HG02759 (cell line): ENCODE data around the gene TMEM138.
A peak's percentile ranks its signal among the peaks of the same experiment; 100 is the strongest.

ENCODE experiments used
- ATAC-seq: cut with Tn5 transposase; IDR thresholded peaks from one replicate; pipeline ENCODE4 v1.9.1; 2021; ENCODE audit warnings: mild to moderate bottlenecking, moderate library complexity; ENCODE audit not compliant: unreplicated experiment

TMEM138 gene

DNA sequence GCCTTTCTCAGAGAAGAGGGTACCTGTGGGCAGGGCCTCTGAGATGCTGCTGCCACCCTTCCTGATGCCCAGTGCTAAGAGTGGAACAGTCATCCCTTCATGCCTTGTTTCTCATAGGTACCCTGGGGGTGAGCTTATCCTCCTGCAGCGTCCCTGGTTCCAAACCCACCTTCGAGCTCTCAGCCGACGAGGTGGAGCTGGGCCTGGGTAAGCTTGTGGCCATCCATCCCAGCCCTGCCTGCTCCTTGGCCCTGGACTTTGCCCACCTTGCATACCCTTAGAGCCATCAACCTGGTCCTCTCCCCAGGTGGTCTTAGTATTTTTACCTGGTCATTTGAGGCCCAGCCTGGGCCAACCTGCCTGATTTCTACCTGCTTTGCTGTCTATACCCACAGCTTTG, 20.5 kb upstream of the TMEM138 start:
- no peak for ATAC-seq

DNA sequence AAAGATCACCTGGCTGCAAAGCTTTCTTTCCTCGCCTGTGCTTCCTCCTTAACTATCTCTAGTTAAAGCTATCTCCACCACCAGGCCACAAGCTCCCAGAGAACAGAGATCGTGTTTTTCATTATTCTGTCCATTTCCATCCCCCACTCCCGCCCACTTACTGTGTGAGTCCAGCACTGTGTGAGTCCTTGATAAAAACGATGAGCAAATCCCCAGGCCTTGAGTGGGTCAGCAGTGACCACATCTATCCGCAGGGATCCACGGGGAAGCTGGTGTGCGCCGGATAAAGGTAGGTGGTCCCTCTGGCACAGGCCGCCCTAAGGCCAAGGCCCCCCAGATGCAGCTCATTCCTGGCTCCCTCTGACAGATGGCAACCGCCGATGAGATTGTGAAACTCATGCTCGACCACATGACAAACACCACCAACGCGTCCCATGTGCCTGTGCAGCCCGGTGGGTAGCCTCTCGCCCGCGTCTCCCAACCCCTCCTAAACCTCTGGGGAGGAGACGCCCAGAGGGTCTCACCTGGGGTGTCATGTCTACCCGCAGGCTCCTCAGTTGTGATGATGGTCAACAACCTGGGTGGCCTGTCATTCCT, 19.9 kb upstream of the TMEM138 start:
- no peak for ATAC-seq

DNA sequence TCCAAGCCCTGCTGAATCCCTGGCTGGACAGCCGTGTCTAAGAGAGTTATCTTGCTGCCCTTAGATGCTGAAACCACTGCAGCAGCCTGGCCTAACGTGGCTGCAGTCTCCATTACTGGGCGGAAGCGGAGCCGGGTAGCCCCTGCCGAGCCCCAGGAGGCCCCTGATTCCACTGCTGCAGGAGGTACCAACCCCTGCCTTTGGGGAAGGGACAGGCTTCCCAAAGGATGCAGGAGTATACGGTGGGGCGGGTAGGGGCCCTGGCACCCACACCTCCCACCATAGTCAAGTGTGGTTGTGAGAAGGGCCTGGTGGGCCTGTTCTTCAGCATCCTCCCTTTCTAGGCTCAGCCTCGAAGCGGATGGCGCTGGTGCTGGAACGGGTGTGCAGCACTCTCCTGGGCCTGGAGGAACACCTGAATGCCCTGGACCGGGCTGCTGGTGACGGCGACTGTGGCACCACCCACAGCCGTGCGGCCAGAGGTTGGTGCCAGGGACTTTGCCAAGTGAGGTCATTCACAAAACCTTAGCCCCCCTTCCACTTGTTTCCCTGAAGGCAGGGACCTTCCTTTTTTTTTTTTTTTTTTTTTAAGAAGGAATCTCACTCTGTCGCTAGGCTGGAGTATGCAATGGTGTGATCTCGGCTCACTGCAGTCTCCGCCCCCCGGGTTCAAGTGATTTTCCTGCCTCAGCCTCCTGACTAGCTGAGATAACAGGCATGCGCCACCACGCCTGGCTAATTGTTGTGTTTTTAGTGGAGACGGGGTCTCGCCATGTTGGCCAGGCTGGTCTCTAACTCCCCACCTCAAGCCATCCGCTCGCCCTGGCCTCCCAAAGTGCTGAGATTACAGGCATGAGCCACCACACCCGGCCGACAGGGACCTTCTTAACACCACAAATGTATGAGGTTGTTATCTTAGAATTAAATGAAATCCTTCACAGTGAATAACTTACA, 18.1 kb upstream of the TMEM138 start:
- no peak for ATAC-seq

DNA sequence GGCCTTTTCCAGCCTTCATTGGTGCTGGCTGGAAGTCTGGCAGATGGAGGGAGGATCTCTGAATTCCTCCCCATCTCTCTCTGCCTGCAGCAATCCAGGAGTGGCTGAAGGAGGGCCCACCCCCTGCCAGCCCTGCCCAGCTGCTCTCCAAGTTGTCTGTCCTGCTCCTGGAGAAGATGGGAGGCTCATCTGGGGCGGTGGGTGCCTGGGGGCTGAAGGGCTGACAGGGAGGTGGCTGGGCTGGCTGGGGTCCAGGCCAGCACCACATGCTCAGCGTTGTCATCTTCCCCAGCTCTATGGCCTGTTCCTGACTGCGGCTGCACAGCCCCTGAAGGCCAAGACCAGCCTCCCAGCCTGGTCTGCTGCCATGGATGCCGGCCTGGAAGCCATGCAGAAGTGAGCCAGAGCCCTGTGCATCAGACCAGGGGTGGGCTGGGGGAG, 17.0 kb upstream of the TMEM138 start:
- ATAC-seq = no peak

DNA sequence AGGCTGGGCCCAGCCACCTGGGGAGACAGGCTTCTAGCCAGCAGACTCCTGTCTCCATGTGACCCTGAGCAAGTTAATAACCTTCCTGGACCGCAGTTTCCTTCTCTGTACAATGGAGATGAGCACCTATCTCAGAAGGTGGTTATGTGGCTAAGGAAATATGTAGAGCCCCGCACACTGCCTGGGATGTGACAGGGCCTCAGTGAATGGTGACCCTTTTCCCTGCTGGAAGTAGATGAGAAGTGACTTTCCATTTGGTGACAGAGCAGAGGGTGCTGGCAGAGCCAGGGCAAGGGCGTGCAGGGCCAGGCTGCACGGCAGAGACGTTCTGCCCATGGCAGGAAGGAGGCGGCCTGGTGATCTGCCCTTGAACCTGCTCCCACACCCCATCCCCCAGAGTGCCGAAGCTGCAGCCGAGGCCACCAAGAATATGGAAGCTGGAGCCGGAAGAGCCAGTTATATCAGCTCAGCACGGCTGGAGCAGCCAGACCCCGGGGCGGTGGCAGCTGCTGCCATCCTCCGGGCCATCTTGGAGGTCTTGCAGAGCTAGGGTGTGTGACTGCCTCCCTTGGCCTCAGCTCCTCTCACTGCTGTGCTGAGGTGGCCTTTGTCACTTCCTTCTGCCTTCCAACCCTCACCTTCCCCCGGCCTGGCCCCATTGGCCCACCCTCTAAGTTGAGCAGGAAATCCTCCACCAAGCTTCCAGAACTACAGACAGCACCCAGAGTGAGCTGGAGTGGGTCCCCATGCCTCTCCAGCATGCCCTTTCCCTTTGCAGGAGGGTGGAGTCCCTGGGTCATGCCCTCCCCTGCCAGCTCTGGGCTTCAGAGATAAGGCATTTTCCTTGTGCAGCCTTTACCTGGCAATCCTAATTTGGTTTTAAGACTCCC, 16.0 kb upstream of the TMEM138 start:
- no peak for ATAC-seq

DNA sequence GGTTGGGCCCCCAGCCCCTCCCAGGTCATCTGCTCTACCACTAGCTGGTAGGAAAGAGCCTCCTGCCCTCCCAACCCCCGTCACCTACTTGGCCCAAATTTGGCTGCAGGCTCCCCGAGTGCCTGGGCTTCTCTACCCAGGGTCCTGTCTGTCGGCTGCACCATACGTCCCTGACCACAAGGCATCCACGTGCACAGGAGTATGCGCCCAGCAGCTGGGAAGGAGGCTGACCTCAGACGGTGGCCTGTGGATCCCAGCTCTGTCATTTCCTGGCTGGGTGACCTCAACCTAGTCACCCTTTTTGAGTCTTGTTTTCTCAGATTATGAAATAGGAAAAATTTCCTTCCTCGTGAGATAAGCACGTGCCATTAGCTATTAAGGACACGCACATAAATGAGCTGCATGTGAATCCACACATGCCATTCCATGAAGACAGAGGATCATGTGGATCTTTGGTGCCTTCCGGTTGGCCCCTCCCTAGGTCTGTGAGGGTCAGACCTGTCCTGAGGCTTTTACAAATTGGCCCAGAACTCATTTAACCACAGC, 14.2 kb upstream of the TMEM138 start:
- no peak for ATAC-seq

DNA sequence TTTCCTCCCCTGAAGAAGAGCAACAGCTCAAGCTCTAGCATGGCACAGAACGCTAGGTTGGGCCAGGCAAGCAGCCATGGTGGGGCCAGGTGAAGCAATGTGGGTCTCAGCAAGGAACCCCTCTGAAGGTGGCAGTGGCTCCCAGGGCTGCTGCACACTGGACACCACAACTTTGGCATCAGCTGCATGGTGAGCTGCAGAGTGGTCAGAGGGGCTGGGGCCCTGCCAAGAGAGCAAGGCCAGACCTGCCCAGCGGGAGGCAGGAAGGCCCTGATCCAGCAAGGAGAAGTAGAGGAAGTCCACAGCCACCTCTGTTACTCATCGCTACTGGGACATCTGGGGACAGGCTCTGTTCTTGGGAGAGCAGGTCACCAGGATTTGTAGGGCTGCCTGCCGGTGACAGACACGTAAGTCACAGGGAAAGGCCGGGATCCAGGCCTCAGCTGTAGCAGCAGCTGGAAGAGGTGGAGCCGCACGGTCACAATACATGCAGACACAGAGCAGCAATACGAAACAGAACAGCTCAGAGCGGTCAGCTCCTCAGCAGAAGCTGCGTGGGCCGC, 12.9 kb upstream of the TMEM138 start:
- no peak for ATAC-seq

DNA sequence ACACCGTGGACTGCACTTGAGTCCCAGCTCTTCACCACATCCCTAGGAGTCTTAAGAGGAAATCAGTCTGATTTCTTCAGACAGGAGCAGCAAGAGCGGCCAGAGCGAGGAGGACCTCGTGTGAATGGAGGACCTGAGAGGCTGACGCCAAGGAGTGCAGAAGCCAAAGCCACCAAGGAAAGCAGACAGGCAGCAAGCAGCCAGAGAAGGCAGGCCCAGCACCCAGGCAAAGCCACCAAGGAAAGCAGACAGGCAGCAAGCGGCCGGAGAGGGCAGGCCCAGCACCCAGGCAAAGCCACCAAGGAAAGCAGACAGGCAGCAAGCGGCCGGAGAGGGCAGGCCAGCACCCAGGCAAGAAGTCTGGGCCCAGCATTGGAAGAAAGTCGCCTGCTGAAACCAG, 12.3 kb upstream of the TMEM138 start:
- ATAC-seq = no peak

DNA sequence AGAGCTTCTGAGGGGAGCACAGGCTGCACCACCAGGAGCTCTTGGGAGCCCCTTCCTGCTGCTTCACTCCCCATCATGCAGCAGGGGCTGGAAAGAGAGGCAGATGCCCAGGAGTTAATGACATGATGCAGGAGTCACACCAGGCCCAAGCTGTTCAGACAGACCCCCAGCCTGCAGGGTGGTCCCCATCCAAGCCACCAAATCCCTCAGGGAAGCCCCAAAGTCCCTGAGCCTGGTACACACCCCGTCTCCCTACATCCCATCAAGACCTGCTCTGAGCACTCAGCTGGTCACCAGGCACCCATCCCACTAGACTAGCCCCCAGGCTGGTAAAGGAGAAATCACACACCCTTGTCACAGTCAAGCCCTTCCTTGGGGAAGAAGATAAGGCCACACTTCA, 11.8 kb upstream of the TMEM138 start:
- no peak for ATAC-seq

DNA sequence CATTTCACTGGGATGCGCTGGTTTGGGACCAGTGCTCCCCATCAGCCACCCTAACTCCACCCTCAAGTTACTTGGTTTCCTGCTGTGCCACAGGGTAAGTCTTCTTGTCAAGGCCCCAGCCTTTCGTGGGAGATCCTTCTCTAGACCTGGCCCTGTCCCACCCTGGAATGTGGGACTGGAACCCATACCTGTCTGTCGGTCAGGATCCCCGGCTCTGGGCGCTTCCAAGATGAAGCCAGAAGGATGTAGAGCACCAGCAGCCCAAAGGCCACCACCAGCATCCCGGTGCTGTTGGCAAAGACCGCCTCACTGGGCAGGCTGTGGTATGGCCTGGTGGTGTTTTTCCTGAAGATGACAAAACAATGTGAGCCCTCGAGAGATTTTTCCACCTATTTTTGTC, 11.4 kb upstream of the TMEM138 start:
- ATAC-seq = no peak

DNA sequence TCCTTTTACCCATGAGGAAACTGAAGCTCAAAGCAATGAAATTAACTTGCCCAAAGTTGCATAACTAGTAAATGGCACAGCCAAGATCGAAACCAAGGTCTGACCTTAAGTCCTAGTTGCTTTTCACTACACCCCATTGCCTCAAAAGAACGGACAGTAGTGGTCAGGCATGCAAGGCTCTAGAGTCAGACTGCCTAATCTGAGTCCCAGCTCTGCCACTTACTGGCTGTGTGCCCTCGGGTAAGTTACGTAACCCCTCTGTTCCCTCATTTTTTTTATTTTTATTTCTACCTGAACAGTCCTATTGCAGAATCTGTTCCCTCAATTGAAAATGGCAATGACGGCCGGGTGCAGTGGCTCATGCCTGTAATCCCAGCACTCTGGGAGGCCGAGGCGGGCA, 10.1 kb upstream of the TMEM138 start:
- ATAC-seq = no peak

DNA sequence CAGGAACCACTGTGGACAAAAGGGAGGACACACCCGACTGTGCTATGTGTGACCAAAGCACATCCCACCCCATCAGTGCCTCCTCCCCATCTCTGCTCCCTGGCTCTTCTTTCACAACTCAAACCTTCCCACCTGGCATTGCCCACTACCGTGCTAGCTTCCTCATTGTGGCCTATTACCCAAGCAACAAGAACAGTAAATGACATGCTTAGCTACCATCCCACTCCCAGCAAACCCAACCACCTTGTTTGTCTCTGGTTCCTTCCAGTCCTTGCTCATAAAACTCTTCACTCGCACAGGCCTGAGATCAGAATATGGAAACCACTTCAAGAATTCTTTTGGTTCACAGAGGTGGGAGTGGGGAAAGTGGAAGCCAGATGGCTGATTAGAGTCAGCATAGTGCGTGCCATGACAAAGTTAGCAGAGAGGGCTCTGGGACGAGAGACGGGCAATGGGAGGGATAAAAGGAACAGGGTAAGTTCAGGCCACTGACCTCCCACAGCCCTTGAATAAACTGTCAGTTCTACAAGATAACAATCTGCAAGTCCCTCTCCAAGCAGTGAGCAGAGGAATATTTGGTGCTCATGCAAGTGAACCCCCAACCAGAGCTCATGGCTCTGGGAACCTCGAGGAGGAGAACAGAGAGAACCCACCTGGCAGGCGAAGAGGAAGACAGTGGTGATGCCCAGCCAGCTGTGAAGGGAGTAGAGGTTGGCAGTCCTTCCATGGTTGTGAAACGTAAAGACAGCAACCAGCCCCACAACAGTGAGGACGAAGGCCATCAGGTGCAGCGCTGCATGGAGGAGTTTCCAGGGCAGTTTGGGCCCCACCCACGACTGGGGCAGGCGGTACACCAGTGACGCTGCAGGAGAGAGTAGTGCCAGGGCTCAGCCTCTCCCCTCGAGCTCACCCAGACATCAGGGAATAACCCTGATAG, 8.8 kb upstream of the TMEM138 start:
- no peak for ATAC-seq

DNA sequence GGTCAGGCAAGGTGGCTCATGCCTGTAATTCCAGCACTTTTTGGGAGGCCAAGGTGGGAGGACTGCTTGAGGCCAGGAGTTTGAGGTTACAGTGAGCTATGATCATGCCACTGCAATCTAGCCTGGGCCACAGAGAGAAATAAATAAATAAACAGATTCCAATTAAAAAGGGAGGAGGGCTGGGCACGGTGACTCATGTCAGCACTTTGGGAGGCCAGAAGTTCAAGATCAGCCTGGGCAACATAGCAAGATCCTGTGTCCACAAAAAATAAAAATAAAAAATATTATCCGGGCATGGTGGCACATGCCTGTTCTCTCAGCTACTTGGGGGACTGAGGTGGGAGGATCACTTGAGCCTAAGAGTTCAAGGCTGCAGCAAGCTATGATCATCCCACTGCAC, 8.0 kb upstream of the TMEM138 start:
- no peak for ATAC-seq

DNA sequence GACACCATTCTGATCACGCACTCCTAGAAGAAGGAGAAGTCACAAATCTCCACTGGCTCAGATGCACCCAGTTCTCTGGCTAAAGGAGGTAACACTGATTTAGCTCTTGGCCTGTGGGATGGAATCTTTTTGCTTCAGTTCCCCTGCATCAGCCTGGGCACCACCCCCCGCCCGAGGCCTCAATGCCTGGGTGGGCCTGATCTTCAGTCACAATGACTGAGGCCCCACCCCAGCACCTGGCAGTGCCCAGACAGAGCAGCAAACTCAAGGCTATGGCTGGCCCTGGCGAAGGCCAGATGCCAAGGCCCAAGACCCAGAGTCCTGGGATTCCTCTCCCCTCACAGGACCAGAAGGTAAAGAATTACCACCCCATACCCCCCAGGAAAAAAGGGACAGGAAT, 5.5 kb upstream of the TMEM138 start:
- ATAC-seq = no peak

DNA sequence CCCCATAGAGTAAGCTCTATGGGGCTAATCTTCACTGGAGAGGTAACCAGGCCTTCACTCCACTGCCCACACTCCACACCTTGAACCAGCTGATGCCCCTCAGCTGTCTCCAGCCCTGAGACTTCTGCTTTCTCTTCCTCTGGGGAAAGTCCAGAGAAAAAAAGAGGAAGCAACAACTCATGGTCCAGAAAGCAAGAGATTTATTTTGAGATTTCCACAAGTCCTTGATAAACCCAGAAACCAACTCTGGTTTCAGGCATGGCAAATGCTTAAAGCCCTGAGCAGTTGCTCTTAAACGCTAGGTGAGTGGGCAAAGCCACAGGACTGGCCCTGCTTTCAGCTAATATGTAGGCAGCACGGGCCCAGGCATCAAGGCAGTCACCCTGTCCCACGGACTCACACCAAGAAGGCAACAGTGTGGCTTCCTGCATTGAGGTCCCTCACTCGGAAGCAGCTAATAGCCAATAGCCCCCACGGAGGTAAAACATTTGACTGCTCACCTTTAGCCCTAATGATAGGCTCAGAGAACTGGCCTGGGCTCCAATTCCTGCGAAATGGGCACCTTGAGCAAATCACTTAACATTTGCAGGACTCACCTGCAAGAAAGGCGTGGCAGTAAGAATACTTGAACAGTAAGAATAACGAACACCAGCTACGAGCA, 4.8 kb upstream of the TMEM138 start:
- ATAC-seq = peak; percentile 54

DNA sequence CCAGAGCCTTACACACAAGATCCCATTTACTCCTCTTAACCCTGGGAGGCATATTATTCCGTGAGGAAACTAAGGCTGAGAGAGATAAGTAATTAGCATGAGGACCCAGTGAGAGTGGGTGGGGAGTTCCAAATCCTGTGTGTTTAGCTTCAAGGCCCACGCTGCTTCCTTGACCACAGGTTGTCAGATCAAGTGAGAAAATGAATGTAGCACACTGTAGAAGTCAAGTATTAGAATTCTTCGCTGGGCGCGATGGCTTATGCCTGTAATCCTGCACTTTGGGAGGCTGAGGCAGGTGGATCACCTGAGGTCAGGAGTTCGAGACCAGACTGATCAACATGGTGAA, 4.3 kb upstream of the TMEM138 start:
- no peak for ATAC-seq

DNA sequence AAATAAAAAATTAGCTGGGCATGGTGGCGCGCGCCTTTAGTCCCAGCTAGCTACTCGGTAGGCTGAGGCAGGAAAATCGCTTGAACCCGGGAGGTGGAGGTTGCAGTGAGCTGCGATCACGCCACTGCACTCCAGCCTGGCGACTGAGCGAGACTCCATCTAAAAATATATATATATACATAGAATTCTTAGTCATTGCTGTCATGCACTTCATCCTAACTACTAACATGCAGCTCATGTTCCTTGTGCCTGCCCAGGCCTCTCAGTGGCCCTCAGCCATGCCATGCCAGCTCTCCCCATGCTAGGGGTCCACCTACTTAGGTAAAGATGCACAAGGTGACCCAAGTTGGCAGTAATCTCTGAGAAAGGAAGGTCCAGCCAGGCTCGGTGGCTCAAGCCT, 3.6 kb upstream of the TMEM138 start:
- no peak for ATAC-seq

DNA sequence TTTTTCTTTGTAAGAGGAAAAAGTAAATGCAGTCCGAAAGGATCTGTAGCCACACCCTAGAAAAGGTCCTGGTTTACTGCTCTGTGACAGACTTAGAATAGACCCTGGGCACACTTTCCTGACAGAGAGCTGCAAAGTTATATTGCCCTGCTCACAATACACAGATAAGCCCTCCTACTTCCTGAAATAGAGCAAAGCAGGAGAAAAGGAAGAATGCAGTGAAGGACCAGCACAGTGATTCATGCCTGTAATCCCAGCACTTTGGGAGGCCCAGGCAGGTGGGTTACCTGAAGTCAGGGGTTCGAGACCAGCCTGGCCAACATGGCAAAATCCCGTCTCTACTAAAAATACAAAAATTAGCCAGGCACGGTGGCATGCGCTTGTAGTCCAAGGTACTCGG, 2.7 kb upstream of the TMEM138 start:
- ATAC-seq = no peak

DNA sequence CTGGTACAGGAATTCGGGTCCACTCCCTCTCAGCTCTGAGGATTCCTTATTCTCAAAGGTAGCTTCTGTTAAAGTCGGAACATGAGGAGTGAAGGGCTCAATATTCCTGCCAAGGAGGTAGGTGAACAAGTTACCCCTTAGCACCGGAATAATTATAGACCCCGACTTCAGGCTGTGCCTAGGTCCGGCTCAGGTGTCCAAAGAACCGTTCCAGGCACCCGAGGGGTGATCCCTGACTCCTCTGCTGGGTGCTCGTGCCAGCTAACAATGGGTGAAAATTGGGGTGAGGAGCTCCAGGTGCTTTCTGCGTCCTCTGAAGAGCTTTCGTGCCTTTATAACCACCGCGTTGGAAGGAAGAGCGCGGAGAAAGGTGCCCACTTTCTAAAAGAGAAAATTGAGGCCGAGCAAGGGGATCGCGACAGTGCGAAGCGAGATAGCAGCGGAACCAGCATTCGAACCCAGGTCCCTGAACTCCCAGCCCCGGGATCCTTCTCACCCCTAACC, 885 bp upstream of the TMEM138 start:
- no peak for ATAC-seq
